OCI-LY3 (cell line): ENCODE results near the gene C20orf141.
"Not testable (repeated sequence)": the region's sequence is repeated elsewhere in the genome, so short reads cannot be mapped to it uniquely, and the experiment has no call there.

ENCODE experiments used
- CTCF ChIP-seq: fragments of 200-600, 300-600 bp; sonication (generic); IDR thresholded peaks from 2 replicates; pipeline ENCODE4 v1.5.1; 2014; ENCODE audit warnings: antibody characterized with exemption, low read length, low read depth
- EZH2phosphoT487 ChIP-seq: fragments of 200-600 bp; shearing (Covaris generic); IDR thresholded peaks from 2 replicates; pipeline ENCODE4 v1.6.1; 2018; ENCODE audit warnings: antibody characterized with exemption, mixed run types, low read depth

GRCh38 chr20:2770091-2770490, 44.7 kb upstream of the C20orf141 start:
- not testable (repeated sequence) for TF ChIP-seq CTCF, EZH2phosphoT487
